HFFc6 (cell line): ENCODE data around the gene MED16. TPM values are rescaled to one million over a fixed set of nuclear protein-coding genes. Genes with fewer than 3 reads are reported as not detected.

Experiments
- DNase-seq: peaks from one replicate; pipeline ENCODE4 v3.0.0-alpha.2; 2018
- H3K27ac Mint-ChIP-seq: 2 replicates; pipeline ENCODE4 v1.8.0; 2020; ENCODE audit warnings: mild to moderate bottlenecking, mixed read lengths
- H3K27me3 Mint-ChIP-seq: 2 replicates; pipeline ENCODE4 v1.8.0; 2021; ENCODE audit warnings: mild to moderate bottlenecking, moderate library complexity, mixed read lengths; ENCODE audit not compliant: insufficient read depth
- H3K36me3 Mint-ChIP-seq: 2 replicates; pipeline ENCODE4 v1.8.0; 2021; ENCODE audit warnings: low read depth, mixed read lengths
- H3K4me1 Mint-ChIP-seq: 2 replicates; pipeline ENCODE4 v1.8.0; 2020; ENCODE audit warnings: low read depth, mixed read lengths
- H3K4me3 Mint-ChIP-seq: 2 replicates; pipeline ENCODE4 v1.8.0; 2020; ENCODE audit warnings: mild to moderate bottlenecking, moderate library complexity, mixed read lengths
- H3K9me3 Mint-ChIP-seq: 2 replicates; pipeline ENCODE4 v1.8.0; 2020; ENCODE audit warnings: mild to moderate bottlenecking, mixed read lengths
- CTCF ChIP-seq: fragments of 200-600 bp; sonication (generic); IDR thresholded peaks from 2 replicates; pipeline ENCODE4 v1.5.0; 2021; ENCODE audit warnings: antibody characterized with exemption, mild to moderate bottlenecking
- total RNA-seq, 6 experiments: library from RNA; stranded (reverse); fragmentation: NEBNext Ultra II Directional; extraction: Animal tissue kit (Norgen Biotek cat#: 25700); gene quantifications; 2 replicates in 1 of 6; 3 replicates in 5 of 6; pipeline ENCODE4 v1.2.3, GENCODE V29; 2021

The MED16 gene
- total RNA-seq, 6 experiments from 2014 or later = 58.1 to 91.0 (median 70.9) TPM

- H3K9me3 Mint-ChIP-seq = peaks cover 4% of the 10 kb centered on the region; the same call in 1 of the 2 replicates
- no peak for TF ChIP-seq CTCF
- no peak within 1 kb of the TSS for H3K4me3 Mint-ChIP-seq
- DNase-seq = no peak
- H3K27me3 Mint-ChIP-seq = peaks cover 20% of the 10 kb centered on the region
- no peaks in the 10 kb centered on the region for H3K4me1 Mint-ChIP-seq
- no peak within 1 kb of the TSS for H3K27ac Mint-ChIP-seq
- peaks cover 5% of the 10 kb centered on the region; the same call in 1 of the 2 replicates for H3K36me3 Mint-ChIP-seq
Measured at GRCh38 chr19:840519-841206, 52.3 kb downstream of the MED16 start, which contains the start of gene PRTN3. PRTN3 (plus strand) TSS chr19:840999; CDS start chr19:841009, 10 bp downstream.

GRCh38 chr19:835210-835810 is 57.7 kb downstream of the MED16 start:
- no peak for TF ChIP-seq CTCF
- no peak overlapping the region for H3K27ac Mint-ChIP-seq
- no peaks in the 10 kb centered on the region for H3K9me3 Mint-ChIP-seq
- H3K4me1 Mint-ChIP-seq = peaks cover 4% of the 10 kb centered on the region; the same call in 1 of the 2 replicates
- peaks cover 7% of the 10 kb centered on the region for H3K27me3 Mint-ChIP-seq
- no peak overlapping the region; the same call in 1 of the 2 replicates for H3K4me3 Mint-ChIP-seq
- no peak for DNase-seq
- H3K36me3 Mint-ChIP-seq = no peaks in the 10 kb centered on the region

GRCh38 chr19:834216-834615 is 58.8 kb downstream of the MED16 start:
- no peak overlapping the region for H3K27ac Mint-ChIP-seq
- H3K27me3 Mint-ChIP-seq = peaks cover 10% of the 10 kb centered on the region
- H3K4me3 Mint-ChIP-seq = no peak overlapping the region
- DNase-seq = no peak
- peaks cover 4% of the 10 kb centered on the region; the same call in 1 of the 2 replicates for H3K4me1 Mint-ChIP-seq
- no peaks in the 10 kb centered on the region for H3K36me3 Mint-ChIP-seq
- TF ChIP-seq CTCF = no peak
- H3K9me3 Mint-ChIP-seq = no peaks in the 10 kb centered on the region

- no peak for TF ChIP-seq CTCF
- no peak for DNase-seq
- H3K4me1 Mint-ChIP-seq = peaks cover 4% of the 10 kb centered on the region; the same call in 1 of the 2 replicates
- no peaks in the 10 kb centered on the region for H3K9me3 Mint-ChIP-seq
- no peak overlapping the region for H3K27ac Mint-ChIP-seq
- H3K27me3 Mint-ChIP-seq = peaks cover 8% of the 10 kb centered on the region
- no peak overlapping the region for H3K4me3 Mint-ChIP-seq
- H3K36me3 Mint-ChIP-seq = no peaks in the 10 kb centered on the region
Measured at GRCh38 chr19:831407-832369, 61.3 kb downstream of the MED16 start.

GRCh38 chr19:829129-829758 is 63.7 kb downstream of the MED16 start:
- Mint-ChIP-seq H3K4me3 (no peak overlapping the region), H3K36me3 (no peaks in the 10 kb centered on the region), H3K27me3 (peaks cover 2% of the 10 kb centered on the region), H3K27ac (no peak overlapping the region), H3K4me1 (peaks cover 2% of the 10 kb centered on the region; the same call in 1 of the 2 replicates), H3K9me3 (no peaks in the 10 kb centered on the region)
- no peak for TF ChIP-seq CTCF
- no peak for DNase-seq
